HG03442 (cell line): Measurements from ENCODE around the gene AQP12A.

ENCODE experiments used
- ATAC-seq: cut with Tn5 transposase; IDR thresholded peaks from one replicate; pipeline ENCODE4 v1.9.1; 2021; ENCODE audit warnings: mild to moderate bottlenecking, moderate library complexity; ENCODE audit not compliant: unreplicated experiment

The AQP12A gene

GRCh38 chr2:240722376-240722775 is 30.7 kb downstream of the AQP12A start:
- no peak for ATAC-seq

GRCh38 chr2:240722796-240723735 is 31.4 kb downstream of the AQP12A start:
- ATAC-seq: no peak

GRCh38 chr2:240723851-240724250 is 32.2 kb downstream of the AQP12A start:
- ATAC-seq: no peak

GRCh38 chr2:240724431-240724830 is 32.8 kb downstream of the AQP12A start:
- ATAC-seq: no peak

- no peak for ATAC-seq
Measured at GRCh38 chr2:240725266-240725665, 33.6 kb downstream of the AQP12A start.

GRCh38 chr2:240725671-240726070 is 34.0 kb downstream of the AQP12A start:
- no peak for ATAC-seq

GRCh38 chr2:240726876-240727275 is 35.2 kb downstream of the AQP12A start:
- no peak for ATAC-seq

GRCh38 chr2:240727439-240727838 is 35.8 kb downstream of the AQP12A start:
- ATAC-seq: no peak

GRCh38 chr2:240727913-240728312 is 36.2 kb downstream of the AQP12A start:
- ATAC-seq: no peak

- no peak for ATAC-seq
Measured at GRCh38 chr2:240728361-240728760, 36.7 kb downstream of the AQP12A start.

GRCh38 chr2:240728827-240729226 is 37.2 kb downstream of the AQP12A start:
- ATAC-seq: no peak

GRCh38 chr2:240730501-240731177 is 39.0 kb downstream of the AQP12A start:
- no peak for ATAC-seq

- ATAC-seq: no peak
Measured at GRCh38 chr2:240731178-240731545, 39.5 kb downstream of the AQP12A start.

GRCh38 chr2:240732184-240732583 is 40.5 kb downstream of the AQP12A start:
- ATAC-seq: no peak

- ATAC-seq: no peak
Measured at GRCh38 chr2:240732911-240733622, 41.4 kb downstream of the AQP12A start.

- no peak for ATAC-seq
Measured at GRCh38 chr2:240733803-240734495, 42.3 kb downstream of the AQP12A start.

- no peak for ATAC-seq
Measured at GRCh38 chr2:240734756-240735155, 43.1 kb downstream of the AQP12A start.

GRCh38 chr2:240735476-240735875 is 43.8 kb downstream of the AQP12A start:
- ATAC-seq: no peak

GRCh38 chr2:240736281-240737250 is 44.9 kb downstream of the AQP12A start:
- no peak for ATAC-seq

- ATAC-seq: no peak
Measured at GRCh38 chr2:240737512-240737911, 45.8 kb downstream of the AQP12A start.
